Measurements from ENCODE around the gene COPG1. TPM values are rescaled to one million over a fixed set of nuclear protein-coding genes. Genes with fewer than 3 reads are reported as not detected.

The COPG1 gene
- total RNA-seq, 1 donor from 2014 or later = 159 TPM

DNA sequence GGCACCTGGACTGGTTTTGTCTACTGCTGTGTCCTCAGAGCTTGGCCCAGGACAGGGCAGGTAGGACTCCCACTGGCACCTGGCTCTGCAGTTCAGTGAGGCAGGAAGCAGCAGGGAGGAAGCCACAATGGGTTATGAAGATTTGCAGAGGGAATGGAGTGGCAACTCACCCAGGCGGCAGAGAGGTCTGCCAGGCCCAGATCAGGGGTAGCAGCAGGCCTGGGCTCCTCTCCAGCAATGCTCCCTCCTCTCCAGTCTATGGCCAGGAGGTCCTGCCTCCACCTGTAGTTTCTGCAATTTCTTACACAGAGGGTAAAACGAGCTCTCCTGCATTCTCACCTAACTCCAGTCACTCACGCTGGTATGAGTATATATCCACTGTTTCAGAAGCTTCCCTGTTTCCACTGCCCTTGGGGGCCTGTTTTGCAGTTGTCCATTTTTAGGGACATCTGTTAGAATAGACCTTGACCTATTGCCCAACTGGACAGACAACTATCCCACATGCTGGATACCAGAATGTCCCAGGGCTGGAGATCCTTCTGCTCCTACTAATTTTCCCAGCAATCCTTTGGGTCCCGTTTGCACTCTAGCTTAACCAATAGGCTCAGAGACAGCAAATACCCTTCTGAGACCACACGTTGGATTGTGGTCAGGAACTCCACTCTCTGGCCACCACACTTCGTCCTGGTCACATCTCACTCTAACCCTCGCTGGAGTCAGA lies 64.4 kb downstream of the COPG1 start:
- H3K4me3 ChIP-seq (ENCODE audit: low read depth, low read length) = peak overlapping the region; percentile 93
- no peaks in the 10 kb centered on the region for H3K27me3 ChIP-seq (ENCODE audit: control insufficient read depth, insufficient read depth, low read length)
- DNase-seq (ENCODE audit: low read depth) = no peak
- TF ChIP-seq, protein P1, sequence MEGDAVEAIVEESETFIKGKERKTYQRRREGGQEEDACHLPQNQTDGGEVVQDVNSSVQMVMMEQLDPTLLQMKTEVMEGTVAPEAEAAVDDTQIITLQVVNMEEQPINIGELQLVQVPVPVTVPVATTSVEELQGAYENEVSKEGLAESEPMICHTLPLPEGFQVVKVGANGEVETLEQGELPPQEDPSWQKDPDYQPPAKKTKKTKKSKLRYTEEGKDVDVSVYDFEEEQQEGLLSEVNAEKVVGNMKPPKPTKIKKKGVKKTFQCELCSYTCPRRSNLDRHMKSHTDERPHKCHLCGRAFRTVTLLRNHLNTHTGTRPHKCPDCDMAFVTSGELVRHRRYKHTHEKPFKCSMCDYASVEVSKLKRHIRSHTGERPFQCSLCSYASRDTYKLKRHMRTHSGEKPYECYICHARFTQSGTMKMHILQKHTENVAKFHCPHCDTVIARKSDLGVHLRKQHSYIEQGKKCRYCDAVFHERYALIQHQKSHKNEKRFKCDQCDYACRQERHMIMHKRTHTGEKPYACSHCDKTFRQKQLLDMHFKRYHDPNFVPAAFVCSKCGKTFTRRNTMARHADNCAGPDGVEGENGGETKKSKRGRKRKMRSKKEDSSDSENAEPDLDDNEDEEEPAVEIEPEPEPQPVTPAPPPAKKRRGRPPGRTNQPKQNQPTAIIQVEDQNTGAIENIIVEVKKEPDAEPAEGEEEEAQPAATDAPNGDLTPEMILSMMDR (IDR thresholded peaks at IDR 0.05; ENCODE audit: insufficient read depth, low read length, poor library complexity, severe bottlenecking) = no peak
- H3K36me3 ChIP-seq (ENCODE audit: control insufficient read depth, insufficient read depth, low read length) = no peaks in the 10 kb centered on the region

GRCh38 chr3:129314386-129315222 lies 65.2 kb downstream of the COPG1 start:
- Histone ChIP-seq H3K36me3 (ENCODE audit: control insufficient read depth, insufficient read depth, low read length) (no peaks in the 10 kb centered on the region), H3K27me3 (ENCODE audit: control insufficient read depth, insufficient read depth, low read length) (no peaks in the 10 kb centered on the region), H3K4me3 (ENCODE audit: low read depth, low read length) (peak overlapping the region; percentile 93)
- no peak for DNase-seq (ENCODE audit: low read depth)
- TF ChIP-seq, protein P1 (IDR thresholded peaks at IDR 0.05; ENCODE audit: insufficient read depth, low read length, poor library complexity, severe bottlenecking) = no peak

DNA sequence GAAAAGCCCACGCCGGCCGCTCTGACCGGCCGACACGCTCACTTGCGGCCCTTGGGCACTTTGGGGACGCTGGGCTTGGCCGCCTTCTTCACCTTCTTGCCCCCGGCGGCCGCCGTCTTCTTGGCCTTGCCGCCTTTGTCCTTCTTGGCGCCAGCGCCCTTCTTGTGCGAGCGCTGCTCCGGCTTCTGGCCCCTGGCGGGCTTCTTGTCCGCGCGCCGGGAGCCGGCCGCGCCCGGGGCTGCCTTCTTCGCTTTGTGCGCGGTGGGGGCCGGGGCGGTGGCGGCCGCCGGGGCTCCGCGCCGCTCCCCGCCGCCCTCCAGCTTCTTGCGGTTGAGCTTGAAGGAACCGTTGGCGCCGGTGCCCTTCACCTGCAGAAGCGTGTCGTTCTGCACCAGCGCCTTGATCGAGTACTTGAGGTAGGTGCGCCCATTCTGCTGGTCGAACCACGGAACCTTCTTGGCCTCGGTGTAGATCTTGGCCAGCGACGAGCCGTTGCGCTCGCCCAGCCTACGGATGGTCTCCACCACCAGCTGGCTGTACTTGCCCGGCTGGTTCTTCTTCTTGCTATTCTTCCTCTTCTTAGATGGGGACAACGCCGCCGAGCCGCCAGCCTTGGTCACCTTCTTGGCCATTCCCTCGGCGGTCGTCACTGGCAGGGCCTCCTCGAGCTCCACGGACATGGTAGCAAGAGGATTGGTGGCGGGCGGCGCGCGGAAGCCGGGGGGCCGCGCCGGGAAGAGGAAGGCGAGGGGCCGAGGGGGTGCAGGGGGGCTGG lies 66.0 kb downstream of the COPG1 start:
- TF ChIP-seq, protein P1 (IDR thresholded peaks at IDR 0.05; ENCODE audit: insufficient read depth, low read length, poor library complexity, severe bottlenecking) = no peak
- DNase-seq (ENCODE audit: low read depth) = no peak
- H3K4me3 ChIP-seq (ENCODE audit: low read depth, low read length) = peak overlapping the region; percentile 93
- no peaks in the 10 kb centered on the region for H3K27me3 ChIP-seq (ENCODE audit: control insufficient read depth, insufficient read depth, low read length)
- no peaks in the 10 kb centered on the region for H3K36me3 ChIP-seq (ENCODE audit: control insufficient read depth, insufficient read depth, low read length)

GRCh38 chr3:129315998-129316247 lies 66.5 kb downstream of the COPG1 start:
- TF ChIP-seq, protein P1 (IDR thresholded peaks at IDR 0.05; ENCODE audit: insufficient read depth, low read length, poor library complexity, severe bottlenecking) = no peak
- Histone ChIP-seq H3K4me3 (ENCODE audit: low read depth, low read length) (peak overlapping the region; percentile 93), H3K36me3 (ENCODE audit: control insufficient read depth, insufficient read depth, low read length) (no peaks in the 10 kb centered on the region), H3K27me3 (ENCODE audit: control insufficient read depth, insufficient read depth, low read length) (no peaks in the 10 kb centered on the region)
- DNase-seq (ENCODE audit: low read depth) = no peak

GRCh38 chr3:129316248-129317013 lies 67.0 kb downstream of the COPG1 start:
- Histone ChIP-seq H3K27me3 (ENCODE audit: control insufficient read depth, insufficient read depth, low read length) (no peaks in the 10 kb centered on the region), H3K4me3 (ENCODE audit: low read depth, low read length) (peak overlapping the region; percentile 93), H3K36me3 (ENCODE audit: control insufficient read depth, insufficient read depth, low read length) (no peaks in the 10 kb centered on the region)
- DNase-seq (ENCODE audit: low read depth) = no peak
- TF ChIP-seq, protein P1 (IDR thresholded peaks at IDR 0.05; ENCODE audit: insufficient read depth, low read length, poor library complexity, severe bottlenecking) = peak; percentile 40
